Vagina (tissue), 2 donors: ENCODE results near the gene AKAP10.

Experiments
- POLR2A ChIP-seq, 2 donors: fragments of 450-650 bp; IDR thresholded peaks; one replicate each; pipeline ENCODE4 v1.6.1; 2017; ENCODE audit warnings: antibody characterized with exemption in 2 of 2, mild to moderate bottlenecking in 2 of 2, moderate library complexity in 2 of 2
- TF ChIP-seq, protein P1 (sequence below), 3 experiments: fragments of 450-650 bp in 2 of 3; fragments of 200-600 bp in 1 of 3; sonication (generic) in 1 of 3; IDR thresholded peaks; one replicate each; pipeline ENCODE4 v1.5.1; 2017 to 2019; ENCODE audit warnings: antibody characterized with exemption in 3 of 3, mild to moderate bottlenecking in 2 of 3, moderate library complexity in 2 of 3

DNA sequence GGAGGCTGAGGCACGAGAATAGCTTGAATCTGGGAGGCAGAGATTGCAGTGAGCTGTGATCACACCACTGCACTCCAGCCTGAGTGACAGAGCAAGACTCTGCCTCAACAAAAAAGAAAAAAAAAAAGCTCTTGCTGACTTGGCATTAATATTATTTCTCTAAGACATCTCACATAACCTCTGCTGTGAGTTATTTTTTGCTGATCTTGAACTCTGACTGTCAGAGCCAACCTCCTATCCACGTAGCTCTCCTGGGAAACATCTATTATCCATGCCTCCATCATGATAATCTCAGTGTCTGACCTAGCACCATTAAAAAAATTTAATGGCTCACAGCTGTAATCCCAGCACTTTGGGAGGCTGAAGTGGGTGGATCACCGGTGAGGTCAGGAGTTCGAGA is 97.2 kb downstream of the AKAP10 start:
- TF ChIP-seq POLR2A (IDR thresholded peaks at IDR 0.05), result no peak
- TF ChIP-seq, protein P1, sequence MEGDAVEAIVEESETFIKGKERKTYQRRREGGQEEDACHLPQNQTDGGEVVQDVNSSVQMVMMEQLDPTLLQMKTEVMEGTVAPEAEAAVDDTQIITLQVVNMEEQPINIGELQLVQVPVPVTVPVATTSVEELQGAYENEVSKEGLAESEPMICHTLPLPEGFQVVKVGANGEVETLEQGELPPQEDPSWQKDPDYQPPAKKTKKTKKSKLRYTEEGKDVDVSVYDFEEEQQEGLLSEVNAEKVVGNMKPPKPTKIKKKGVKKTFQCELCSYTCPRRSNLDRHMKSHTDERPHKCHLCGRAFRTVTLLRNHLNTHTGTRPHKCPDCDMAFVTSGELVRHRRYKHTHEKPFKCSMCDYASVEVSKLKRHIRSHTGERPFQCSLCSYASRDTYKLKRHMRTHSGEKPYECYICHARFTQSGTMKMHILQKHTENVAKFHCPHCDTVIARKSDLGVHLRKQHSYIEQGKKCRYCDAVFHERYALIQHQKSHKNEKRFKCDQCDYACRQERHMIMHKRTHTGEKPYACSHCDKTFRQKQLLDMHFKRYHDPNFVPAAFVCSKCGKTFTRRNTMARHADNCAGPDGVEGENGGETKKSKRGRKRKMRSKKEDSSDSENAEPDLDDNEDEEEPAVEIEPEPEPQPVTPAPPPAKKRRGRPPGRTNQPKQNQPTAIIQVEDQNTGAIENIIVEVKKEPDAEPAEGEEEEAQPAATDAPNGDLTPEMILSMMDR (IDR thresholded peaks at IDR 0.05), result no peak
